GM13977 (cell line): ENCODE results near the gene HIPK3.

ENCODE experiments used
- DNase-seq: peaks from one replicate; pipeline ENCODE4 v3.0.0; 2012; ENCODE audit warnings: low spot score
- CTCF ChIP-seq: IDR thresholded peaks from 2 replicates; pipeline ENCODE4 v1.5.1; 2012; ENCODE audit warnings: mild to moderate bottlenecking, control low read depth; ENCODE audit not compliant: insufficient read depth; ENCODE audit errors: extremely low read depth, missing control alignments
- in situ Hi-C: fragments of 300-500 bp; cut with MboI; formaldehyde crosslinking; loops from one replicate; pipeline ENCODE4 v1.12.0; 2022; ENCODE audit warnings: low sequenced_read_pairs, low pct_unique_long_range_greater_than_20kb, mixed read lengths, inconsistent platforms; ENCODE audit not compliant: unreplicated experiment

HIPK3 gene

GRCh38 chr11:33268945-33269540 lies 11.9 kb downstream of the HIPK3 start:
- no peak for DNase-seq
- in situ Hi-C loops = no loop called here
- no peak for TF ChIP-seq CTCF

GRCh38 chr11:33269822-33270221 lies 12.6 kb downstream of the HIPK3 start:
- DNase-seq = no peak
- in situ Hi-C loops = no loop called here
- no peak for TF ChIP-seq CTCF

GRCh38 chr11:33271059-33271458 lies 13.9 kb downstream of the HIPK3 start:
- no peak for DNase-seq
- in situ Hi-C loops = no loop called here

GRCh38 chr11:33272338-33273107 lies 15.3 kb downstream of the HIPK3 start:
- in situ Hi-C loops = no loop called here
- no peak for TF ChIP-seq CTCF
- no peak for DNase-seq

More at GRCh38 chr11:33271059-33271458, 13.9 kb downstream of the HIPK3 start:
- no peak for TF ChIP-seq CTCF

- TF ChIP-seq CTCF = no peak
- no peak for DNase-seq
- in situ Hi-C loops = no loop called here
Observed at GRCh38 chr11:33273656-33274055, 16.5 kb downstream of the HIPK3 start.

GRCh38 chr11:33280411-33280810 lies 23.2 kb downstream of the HIPK3 start:
- DNase-seq = no peak
- in situ Hi-C loops = no loop called here
- no peak for TF ChIP-seq CTCF

- no peak for TF ChIP-seq CTCF
- in situ Hi-C loops = no loop called here
- DNase-seq = no peak
Observed at GRCh38 chr11:33281758-33282157, 24.6 kb downstream of the HIPK3 start.
